Stimulated activated CD8-positive, alpha-beta memory T cell treated with anti-CD3 and anti-CD28 coated beads, Interleukin-7, amount 100 ng/mL, for 4 hours (primary cell): ENCODE results near the gene NXN.

Experiments
- DNase-seq, 2 donors: peaks; one replicate each; pipeline ENCODE4 v3.0.0-alpha.2; 2020; ENCODE audit warnings: low read depth in 2 of 2

NXN gene

DNA sequence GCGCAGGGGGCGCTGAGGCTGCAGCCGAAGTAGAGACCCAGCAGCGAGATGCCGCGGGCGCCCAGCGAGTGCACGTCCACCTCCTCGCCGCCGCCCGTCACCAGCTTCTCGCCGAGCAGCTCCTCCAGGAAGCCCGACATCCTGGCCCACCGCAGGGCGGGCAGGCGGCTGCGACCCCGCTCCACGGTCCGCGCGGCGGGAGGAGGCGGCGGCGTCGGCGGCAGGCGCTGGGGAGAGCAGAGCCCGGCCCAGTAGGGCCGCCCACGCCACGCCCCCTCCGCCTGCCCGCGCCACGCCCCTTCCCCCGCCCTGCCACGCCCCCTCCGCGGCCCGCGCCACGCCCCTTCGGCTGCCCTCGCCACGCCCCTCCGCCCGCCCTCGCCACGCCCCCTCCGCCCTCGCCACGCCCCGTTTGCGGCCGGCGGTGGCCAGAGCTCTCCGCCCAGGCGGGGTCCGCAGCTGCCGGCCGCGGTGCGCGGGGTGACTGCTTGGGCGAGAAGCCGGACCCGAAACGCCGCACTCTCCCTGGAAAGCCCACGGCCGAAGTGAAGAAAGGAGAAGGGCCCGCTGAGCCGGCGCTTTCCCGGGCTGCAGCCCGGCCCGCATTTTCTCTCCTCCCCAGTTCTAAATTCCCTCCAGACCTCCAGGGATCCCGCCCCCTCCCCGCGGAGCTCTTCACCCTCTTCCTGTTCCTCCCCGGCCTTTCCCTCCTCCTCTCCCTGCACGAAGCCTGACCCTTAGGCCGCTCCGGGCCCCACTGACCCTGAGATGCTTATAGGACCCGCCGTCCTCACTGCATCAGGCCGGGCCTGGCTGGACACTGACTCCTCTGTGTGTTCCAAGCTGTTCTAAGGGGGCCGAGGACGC lies at the start of gene NXN:
Gene NXN, minus strand, starts transcription at position 238 of the 867 bp plus-strand sequence.
- DNase-seq, result peak; percentile 75 to 86

DNA sequence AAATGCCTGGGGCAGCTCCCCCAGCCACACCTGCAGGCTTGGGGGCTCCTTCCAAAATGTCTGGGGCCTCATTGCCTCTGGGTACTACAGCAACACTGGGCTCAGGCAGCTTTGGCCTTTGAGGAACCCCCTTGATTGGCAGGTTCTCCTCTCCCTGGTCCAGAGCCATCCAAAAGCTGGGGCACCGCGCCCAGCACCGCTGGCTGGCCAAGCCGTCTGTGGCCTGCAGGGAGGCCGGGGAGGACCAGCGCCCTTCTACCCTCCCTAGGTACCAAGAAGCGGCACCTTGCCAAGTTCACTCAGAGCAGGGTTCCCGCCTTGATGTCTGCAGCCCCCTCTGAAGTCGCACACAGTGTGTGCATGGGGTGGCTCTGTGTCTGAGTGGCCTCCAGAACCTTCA lies 47.5 kb upstream of the NXN start:
- DNase-seq, result no peak

DNA sequence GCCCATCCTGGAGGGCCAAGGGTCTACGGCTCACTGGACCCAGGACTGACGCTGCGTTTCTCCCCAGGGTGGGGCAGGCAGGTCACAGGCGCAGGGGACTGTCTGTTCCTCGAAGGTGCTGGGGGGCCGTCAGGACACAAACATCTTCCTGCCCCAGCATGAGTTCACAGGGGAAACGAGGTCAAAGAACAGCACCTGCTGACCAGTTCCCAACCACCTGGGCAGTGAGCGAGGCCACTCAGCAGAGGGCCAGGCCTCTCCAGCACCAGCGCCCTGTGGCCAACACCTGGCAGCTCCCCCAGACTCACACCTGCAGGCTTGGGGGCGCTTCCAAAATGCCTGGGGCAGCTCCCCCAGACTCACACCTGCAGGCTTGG lies 47.0 kb upstream of the NXN start:
- no peak for DNase-seq

DNA sequence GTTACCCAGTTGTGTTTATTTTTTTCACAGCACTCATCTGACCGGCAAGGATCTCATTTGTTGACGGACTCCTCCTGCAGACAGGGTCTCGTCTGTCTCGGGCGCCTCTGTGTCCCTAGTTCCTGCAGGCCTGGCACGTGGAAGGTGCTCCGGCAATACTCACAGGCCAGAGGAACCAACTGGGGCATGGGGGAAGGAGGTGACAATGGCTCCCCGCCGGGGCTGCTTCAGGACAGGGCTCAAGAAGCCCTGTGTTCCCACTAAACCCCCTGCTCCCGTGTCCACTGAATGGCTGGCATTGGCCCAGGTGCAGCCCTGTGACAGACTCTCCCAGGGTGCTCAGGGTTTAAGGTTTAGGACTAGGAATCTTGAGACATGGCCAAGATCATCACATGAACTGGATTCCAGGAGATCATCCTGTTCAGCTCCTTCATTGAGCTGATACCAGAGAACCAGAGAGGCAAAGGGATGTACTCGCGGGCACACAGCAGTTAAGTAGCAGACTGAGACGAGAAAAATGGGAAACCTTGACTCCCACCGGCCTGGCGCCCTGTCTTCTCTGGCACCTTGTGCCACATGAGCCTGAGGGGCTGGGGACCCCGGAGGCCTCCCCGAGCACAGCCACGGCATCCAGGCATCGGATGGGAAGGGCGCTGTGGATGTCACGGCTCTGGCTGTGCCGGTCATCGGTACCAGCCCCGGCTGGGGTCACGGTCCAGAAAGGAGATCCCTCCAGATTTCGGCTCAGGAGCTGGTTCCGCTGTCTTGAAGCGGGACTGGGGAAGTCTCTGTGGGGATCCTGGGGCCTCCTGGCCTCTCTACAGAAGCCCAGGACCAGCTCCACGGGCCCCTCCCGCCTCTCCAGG lies 46.4 kb upstream of the NXN start:
- DNase-seq, result no peak

DNA sequence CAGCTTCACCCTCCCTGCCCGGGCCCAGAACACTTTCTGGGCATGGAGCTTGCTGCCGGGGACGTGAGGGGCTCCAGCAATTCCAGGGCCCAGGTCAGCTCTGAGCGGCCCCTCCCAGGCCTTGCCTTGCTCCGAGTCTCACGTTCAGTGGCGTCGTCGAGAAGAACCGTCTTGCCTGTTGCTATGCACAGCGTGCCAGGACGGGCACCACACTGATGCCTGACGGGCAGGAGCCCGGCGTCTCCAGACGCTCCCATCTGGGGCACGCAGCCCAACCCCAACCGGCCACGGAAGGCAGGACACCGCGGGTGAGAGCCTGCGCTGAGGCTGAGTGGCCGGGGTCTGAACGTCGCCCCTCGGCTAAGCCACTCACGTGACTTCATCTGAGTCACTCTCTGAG lies 44.5 kb upstream of the NXN start:
- DNase-seq, result no peak

DNA sequence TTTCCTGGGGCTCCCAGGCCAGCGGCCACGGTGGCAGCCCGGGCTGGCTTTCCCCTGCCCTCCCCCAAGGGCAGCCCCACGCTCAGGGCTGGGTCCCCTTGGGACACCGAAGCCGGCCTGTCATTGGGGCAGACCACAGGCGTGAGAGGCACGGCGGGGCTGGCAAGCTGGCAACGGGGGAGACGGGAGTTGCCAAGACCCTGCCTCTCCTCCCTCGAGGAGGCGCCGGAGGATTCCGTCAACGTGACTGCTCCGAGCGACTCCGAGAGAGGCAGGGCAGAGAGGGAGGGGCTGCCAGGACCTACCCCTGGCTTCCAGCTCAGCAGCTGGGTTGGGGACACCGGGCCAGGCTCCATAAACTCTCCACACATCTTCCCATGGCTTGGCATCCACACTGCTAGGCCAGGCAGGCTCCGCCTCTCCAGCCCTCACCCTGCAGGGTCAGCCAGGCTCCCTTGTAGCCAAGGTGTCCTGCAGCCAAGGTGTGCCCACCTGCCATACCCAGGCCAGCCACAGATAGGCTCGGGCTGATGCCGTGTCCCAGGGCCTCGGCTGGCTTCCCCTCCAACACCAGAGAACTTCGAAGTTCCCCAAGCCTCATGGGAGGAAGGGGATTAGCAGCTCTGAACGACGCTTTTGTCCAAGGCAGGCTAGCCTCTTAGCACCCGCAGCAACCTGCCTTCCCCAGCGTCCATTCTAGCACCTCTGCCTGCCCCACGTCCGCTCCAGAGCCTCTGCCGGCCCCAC lies 42.9 kb upstream of the NXN start:
- no peak for DNase-seq

DNA sequence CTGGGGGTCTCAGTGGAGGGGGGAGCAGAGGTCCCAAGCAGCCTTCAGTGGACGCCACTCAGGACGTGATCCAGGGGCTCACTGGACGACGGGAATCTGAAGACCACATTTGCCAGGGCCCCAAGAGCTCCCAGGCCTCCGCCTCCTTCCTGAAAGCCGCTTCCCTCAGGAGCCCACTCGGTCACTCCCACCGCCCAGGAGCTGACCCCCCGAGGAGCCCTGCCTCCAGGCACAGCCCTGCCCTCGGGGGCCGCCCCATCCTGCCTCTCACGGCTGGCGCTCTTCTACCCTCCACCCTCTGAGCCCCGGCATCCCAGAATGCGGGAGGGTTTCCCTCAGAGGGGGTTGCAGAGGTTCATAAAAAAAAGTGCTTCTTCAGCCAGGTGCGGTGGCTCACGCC lies 41.6 kb upstream of the NXN start:
- no peak for DNase-seq

DNA sequence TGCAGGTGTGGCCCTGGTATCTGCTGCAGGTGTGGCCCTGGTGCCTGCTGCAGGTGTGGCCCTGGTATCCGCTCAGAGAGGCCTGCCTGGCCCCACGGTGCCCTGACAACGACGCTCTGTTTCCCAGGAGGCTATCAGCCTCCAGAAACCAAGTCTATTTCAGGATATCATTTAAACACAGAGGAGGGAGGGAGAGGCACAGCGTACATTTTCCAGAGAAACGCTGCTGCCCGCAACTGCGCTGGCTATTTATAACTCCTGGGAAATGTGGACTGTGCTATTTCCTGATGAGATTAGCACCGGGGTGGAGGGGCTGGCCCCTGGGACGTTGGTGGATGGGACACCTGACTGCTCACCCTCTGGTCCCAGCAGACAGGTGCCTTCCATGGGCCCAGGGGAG lies 39.9 kb upstream of the NXN start:
- no peak for DNase-seq

DNA sequence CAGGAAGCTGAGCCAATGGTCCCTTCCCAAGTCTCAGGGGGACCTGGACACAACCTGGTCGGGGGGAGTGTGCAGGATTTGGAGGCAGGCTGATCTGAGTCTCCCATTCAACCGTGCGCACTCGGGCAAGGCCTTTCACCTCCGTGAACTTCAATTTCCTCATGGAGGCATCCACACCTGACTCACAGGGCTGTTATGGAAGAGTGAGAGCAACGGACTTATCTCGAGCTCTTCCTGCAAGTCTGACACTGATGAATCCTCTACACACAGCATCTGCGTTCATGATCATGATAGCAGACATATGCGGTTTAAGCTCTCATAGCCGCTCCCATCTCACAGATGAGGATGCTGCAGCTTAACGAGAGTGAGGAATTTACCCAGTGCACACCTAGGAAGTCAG lies 39.0 kb upstream of the NXN start:
- no peak for DNase-seq

DNA sequence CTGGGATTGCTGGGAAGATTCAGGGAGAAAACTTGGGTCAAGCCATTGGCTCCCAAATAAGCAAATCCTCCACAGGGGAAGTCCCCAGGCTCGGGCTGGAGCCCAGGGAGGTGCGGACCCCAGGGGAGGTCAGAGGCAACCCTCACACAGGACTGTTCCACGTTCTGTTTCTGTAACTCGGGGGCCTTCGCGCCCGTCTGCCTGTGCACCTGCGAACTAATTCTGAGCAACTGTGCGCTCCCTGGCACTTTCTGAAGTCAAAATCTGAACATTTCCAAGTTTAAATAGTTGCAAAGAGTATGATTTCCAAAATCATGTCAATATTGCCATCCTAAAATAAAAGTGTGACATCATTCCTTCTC lies 34.1 kb upstream of the NXN start:
- no peak for DNase-seq

DNA sequence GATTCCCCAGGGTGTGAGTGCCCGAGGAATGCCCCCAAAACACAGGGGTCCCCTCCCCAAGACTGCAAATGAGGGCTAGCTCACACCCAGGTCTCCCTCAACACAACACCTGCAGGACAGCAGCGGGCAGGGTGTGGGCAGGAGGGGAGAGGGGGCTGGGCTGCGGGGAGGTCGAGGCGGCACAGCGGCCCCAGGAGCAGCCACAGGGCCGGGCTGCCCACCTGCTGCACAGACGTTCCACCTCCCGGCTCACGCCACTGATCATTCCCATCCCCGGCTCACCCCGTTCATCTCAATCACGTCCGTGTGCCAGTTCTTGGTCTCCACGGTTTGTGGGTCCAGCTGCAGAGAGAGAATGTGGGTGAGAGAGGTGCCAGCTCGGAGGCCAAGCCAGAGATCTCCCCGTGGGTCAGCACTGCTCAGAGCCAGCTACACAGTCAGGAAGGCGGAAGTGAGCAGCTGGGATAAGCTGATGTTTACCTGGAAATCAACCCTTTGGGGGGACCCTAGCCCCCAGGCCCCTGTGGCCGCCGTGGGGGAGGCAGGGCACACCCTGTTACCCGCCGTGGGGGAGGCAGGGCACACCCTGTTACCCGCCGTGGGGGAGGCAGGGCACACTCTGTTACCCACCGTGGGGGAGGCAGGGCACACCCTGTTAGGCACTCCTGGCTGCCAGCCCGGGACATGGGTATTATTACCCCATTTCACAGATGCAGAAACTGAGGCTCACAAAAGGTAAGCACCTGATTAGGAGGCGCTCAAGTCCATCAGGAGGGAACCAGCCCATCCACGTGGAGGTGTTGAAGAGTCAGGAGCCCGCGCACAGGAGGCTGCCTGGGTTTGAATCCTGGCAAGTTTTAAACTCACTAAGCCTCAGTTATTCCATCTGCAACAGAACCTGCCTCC lies 33.5 kb upstream of the NXN start:
- DNase-seq, result no peak

DNA sequence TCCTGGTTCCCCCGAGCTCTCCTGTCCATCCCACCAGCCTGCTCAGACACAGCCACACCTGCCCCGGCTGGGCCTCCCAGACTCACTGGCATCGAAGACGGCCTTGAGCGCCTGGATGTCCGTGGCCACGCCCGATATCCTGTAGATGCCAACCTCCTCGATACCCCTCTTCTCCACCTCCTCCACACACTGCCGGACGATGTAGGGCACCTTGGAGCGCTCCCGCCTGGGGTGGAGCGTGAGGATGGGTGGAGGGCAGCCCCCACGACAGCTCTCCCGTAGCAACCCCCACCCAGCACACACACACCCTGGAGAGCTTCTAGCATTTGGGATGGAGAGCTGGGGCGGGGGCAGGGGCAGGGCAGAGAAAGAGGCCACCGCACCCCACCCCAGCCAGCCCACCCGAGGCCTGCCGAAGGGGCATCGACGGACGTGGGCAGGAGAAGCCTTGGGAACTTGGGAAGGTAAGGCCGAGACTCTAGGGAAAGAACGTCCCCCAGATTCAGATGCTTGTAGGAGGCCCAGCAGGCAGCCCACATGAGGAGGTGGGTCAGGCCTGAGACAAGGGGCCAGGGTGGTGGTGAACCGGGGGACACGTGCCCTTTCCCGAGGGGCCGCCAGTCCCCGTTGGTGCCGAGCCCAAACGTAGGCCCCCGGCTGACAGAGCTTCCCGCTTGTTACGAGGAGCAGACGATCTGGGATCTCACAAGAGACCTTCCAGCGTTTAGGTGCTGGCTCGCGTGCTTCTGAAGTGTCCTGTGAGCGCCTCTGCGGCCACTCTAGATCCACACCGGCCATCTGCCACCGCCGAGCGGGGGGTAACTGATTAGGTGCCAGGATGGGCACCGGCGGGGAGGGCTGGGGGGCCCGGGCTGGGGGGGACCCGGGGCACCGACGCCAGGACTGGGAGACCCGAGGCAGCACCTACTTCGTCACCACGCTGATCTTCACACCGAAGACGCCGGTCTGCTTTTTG lies 32.5 kb upstream of the NXN start:
- DNase-seq, result no peak

DNA sequence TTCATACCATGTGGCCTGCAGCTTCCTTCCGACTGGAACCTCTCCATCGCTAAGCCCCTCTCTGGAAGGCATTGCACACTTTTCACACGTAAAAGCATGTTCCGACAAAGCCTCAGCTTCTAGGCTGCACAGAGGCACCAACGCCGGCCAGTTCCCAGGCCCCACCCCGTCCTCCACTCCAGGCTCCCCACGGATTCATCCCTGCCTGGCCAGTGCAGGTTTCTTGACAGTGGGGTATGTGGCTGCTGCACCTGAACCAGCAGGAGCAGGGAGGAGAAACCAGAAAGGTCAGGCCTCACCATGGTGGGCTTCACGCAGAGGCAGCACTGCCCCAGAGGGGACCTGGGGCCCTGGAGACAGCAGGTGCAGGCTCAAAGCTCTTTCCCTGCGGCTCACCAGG lies 31.6 kb upstream of the NXN start:
- DNase-seq, result no peak

DNA sequence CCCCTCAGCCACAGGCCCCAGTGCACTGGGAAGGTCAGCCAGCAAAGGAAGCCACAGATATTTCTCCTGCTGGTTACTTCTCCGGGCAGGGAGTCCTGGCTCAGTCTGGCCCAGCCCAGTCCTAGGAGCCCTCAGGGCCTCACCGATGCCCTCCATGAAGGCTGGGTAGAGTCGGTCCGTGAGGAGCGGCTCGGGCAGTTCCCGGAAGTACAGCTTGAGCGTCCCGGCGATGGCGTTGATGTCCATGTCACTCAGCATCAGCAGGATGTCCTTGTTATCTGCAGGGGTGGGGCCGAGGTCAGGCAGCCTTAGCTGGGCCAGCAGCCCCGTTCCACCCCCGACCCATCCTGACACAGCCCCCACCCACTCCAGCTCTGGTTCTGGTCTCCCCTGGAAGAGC lies 31.0 kb upstream of the NXN start:
- DNase-seq, result no peak

DNA sequence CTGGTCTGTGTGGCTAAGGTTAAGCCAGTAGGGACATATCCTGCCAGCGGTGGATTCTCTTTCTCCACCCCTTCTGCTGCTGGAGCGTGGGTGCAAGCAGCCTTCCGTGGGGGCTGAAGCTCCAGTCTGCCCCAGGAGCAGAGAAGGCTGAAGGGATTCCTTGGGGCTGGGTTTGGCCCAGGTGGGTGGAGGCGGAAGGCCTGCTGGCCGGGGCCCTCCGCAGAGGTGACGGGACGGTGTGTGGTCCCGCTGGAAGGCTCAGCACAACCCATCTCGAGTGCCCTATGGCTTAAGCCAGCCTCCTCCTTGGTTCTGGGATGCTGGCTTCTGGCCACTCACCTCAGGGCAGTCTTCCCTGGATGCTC lies 30.5 kb upstream of the NXN start:
- DNase-seq, result no peak

DNA sequence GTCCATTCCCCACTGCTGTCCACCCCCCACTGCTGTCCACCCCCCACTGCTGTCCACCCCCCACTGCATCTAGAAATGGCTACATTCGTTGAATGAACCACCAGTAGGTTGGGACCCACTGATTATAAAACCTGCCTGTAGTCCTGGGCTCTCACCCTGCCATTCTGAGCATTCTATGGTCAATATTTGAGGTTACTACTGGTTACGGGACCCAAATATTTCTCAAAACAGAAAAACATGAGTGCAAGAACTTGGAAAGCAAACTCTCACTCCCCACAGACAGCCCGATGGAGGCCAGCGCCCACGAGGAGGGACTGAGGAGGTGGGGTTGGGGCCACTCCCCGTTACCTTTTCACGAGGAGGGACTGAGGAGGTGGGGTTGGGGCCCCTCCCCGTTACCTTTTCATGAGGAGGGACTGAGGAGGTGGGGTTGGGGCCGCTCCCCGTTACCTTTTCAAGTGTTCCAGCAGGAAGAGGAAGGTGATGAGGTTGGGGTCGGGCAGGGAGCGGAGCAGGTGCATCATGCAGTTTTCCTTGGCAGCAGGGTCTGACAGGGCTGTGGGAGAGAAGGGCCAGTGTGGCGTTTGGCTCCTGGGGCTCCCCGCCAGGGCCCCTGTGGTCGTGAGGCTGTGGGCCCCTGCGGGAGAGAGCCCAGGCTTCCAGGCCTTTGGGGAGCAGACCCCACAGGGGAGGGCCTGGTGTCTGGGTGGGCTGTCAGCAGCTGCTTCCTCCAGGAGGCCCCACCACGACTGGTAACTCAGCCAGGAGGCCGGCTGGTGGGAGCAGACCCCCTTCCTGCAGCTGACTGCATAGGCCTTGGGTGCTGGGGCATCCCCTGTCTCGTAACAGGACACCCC lies 29.9 kb upstream of the NXN start:
- DNase-seq, result no peak

DNA sequence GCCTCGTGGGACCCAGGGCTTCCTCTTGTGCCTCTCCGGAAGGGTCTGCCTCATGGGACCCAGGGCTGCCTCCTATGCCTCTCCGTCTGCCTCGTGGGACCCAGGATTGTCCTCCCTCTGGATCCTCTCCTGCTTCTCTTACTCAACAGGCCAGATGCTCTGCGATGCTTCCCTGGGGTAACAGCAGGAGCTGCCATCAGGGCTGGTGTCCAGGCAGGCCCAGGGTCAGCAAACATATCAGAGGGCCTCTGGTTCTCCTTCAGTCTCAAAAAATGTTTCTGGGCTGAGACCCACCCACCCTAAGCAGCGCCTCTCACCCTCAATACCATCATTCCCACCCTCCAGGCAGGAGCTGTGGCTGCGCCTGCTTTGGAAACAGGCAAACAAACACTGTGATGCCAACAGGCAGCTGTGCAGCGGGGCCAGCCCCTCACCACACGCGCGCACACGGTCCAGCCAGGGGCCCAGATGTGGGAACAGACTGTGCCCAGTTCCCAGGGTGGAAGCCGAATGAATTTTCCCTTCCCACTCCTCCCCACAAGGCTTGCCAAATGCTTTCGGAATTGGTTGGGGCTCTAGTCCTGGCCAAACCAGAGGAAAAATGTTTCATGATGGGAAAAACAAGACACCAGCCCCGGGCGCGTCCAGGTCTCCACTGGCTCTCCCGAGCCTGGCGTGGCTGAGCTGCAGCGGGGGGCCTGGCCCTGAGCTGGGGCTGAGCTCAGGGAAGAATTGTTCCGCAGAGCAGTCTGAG lies 28.6 kb upstream of the NXN start:
- no peak for DNase-seq

DNA sequence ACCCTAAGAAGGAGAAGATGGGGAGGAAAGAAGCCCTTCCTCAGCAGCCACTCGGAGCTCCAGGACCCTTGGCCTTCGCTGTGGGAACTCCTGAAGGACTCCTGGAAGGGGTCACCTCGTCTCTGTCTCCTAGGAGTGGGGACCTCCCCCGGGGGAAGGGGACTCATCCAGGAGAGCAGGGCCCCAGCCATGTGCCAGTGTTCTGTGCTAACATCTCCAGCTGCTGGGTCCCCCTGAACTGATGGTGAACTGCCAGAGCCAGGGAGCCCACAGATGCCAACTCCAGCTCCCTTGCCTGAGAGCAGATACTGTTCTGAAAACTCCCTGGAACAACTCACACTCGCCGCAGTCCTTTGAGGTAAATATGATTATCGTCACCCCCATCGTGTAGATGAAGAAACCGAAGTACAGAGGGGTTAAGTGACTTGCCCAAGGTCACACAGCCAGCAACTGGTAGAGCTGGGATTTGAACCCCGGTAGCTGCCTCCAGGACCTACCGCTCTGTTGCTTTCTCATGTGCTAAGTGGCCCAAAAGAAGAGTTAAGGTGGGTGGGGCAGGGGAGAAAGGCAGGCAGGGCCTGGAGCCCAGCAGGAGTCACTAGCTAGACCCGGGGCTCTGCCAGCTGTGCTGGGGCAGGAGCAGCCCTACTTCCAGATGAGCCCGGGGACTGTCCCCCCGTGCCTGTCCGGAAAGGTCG lies 27.9 kb upstream of the NXN start:
- no peak for DNase-seq
